LHCN-M2 (cell line): ENCODE measurements around the gene GRIK4. TPM values are rescaled to one million over a fixed set of nuclear protein-coding genes. Genes with fewer than 3 reads are reported as not detected.
"Not testable (repeated sequence)": the region's sequence is repeated elsewhere in the genome, so short reads cannot be mapped to it uniquely, and the experiment has no call there.

Experiments used
- DNase-seq: peaks from one replicate; pipeline ENCODE4 v3.0.0-alpha.2; 2012; ENCODE audit warnings: low read depth
- total RNA-seq: library from RNA; depleted of rRNA; stranded (reverse); fragments of >200 nt; gene quantifications from 2 replicates; pipeline ENCODE4 v1.2.3, GENCODE V29; 2014

Gene GRIK4
- total RNA-seq, 1 experiment from 2014 or later, result 0.06 TPM

DNA sequence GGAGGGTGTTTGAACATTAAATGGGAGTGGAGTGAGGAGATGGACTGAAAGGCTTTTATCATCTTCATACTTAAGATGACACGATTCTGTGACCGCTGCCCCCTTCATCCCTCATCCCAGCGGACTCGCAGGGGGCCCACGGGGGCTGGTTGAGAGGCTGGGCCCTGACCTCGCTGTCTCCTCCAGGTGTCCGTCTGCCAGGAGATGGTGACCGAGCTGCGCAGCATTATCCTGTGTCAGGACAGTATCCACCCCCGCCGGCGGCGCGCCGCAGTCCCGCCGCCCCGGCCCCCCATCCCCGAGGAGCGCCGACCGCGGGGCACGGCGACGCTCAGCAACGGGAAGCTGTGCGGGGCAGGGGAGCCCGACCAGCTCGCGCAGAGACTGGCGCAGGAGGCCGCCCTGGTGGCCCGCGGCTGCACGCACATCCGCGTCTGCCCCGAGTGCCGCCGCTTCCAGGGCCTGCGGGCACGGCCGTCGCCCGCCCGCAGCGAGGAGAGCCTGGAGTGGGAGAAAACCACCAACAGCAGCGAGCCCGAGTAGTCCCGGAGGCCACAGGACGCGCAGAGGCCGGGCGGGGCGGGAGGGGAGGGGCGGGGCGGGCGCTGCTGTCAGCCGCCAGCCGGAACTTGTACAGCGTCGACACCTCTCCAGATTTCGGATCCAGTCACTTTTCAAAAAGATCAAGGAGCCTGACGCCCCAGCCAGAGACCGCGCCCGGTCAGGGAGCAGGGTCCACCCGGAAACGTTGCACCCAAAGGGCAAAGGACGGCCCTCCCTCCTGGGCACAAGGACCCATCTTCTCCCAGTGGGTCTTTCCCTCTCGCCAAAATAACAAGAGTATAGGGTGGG lies 474.4 kb downstream of the GRIK4 start:
- DNase-seq, result peak; percentile 18

DNA sequence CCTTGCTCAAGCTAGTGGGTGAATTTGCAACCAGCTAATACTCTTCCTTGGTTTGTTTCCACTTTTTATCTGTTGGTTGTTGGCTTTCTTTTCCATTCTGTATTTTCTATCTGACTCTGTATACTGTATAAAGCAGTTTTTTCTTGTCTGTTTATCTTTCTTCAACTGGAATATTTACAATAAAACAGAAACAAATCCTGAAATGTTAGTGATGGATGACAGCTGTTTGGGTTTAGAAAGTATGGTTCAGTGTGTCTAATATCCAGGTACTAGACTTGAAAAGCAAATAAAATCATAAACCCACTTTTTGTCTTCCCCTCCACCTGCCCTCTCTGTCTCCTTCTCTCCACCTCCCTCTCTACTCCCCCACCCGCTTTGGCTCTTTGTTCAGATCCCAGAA lies 477.1 kb downstream of the GRIK4 start:
- DNase-seq, result no peak

DNA sequence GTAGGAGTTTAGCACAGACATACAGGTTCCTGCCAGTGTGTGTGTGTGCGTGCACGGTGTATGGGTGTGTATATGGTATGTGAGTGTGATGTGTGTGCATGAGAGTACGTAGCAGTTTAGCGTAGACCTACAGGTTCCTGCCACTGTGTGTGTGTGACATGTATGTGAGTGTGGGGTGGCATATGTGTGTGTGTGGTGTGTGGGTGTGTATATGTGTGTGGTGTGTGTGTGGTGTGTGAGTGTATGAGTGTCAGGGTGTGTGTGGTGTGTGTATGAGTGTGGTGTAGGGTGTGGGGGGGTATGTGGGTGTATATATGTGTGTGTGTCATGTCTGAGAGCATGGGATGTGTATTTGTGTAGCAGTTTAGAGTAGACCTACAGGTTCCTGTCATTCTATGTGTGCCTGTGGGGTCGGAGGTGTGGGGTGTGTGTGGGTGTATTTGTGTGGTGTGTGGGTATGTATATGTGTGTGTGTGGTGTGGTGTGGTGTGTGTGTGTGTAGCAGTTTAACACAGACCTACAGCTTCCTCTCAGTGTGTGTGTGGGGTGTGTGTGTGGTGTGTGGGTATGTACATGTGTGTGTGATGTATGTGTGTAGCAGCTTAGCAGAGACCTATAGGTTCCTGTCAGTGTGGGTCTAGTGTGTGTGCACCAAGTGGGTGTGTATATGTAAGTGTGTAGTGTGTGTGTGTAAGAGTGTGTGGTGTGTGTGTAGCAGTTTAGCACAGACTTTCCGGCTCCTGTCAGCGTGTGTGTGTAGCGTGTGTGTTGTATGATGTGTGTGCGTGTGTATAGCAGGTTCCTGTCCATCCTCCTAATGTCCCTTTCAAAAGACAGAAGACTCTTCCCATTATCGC lies 480.5 kb downstream of the GRIK4 start:
- no peak for DNase-seq

DNA sequence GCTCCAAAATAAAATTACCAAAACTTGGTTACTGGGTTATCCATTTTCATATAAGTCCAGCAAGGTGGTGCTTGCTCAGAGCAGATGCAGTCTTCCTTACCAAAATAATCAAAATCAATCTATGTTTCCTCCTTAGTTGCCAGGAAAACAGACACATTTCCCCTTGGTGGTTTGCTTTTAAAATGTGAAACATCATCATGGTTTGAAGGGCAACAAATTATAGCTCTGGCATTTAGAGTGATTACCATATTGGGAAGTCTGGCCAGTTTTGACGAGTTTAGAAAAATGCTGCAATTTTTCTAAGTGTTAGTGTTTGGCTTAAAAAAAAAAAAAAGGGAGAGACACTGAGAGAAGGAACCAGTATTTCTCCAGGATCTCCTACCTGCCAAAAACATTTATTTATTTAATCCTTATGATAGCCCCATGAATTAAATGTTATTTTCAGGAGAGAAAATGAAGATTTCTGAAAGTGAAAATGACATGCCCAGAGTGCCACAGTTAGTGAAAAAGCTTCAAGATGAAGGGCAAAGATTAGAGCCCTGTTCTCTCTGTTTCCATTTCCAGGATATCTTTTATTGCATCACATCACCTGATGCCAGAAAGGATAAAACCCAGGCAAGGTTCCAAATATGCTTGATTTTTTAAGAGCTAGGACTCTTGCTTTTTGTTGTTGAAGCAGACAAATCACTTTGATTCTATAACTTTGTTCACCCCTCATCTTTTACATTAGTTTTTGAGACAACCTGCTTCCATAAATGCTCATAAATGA lies 482.7 kb downstream of the GRIK4 start:
- DNase-seq, result no peak

DNA sequence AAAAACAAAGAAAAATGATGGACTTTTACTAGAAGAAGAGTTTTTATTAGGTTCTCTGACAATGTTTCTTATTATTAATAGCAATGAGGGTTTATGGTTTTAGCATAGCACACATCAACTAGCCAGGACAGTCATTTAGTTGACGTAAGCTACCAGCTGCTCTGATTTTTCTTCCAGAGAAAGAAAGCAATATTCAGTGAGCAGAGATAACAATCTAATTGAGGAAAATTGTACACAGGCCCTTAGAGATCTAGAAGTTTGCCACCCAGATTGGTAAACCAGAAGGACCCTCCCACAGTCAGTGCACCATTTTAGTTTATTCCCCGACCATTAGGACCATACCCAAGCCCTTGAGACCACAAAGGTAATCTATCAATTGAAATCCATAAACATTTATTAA lies 483.6 kb downstream of the GRIK4 start:
- no peak for DNase-seq

DNA sequence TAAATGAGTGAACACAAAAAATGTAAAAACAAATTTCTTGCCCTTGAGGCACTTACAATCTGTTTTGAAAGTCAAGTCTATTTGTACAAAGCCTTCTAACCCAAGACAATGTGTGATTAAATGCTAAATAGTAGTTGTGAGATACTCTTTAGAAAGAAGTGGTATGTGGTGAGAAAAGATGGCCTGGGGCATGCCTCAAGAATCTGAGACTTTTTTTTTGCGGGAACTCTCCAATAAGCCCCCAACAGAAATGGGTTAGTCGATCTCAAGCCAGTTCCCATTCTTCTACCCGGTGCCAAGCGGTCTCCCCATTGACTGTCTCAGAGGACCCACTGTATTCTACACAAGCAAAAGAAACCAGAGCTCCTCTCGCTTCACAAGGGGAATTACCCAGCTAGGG lies 485.4 kb downstream of the GRIK4 start:
- no peak for DNase-seq

DNA sequence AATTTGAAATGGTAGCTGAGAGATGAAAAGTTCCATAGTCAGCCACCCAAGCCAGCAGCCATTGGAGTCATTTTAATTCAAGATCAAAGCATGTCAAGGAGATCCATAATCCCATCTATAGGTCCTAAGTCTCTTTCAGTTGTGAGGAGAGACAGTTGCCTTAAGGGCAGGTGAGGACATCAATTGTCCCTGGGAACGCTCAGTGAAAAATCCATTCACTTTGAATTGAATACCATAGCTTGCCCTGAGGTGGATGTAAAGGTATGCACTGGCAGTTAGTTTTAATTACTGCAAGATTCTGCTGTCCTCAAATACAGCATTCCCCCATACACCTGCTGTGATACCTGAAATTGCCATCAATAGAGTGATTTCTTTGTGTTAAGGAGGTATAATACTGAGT lies 487.0 kb downstream of the GRIK4 start:
- DNase-seq, result no peak

DNA sequence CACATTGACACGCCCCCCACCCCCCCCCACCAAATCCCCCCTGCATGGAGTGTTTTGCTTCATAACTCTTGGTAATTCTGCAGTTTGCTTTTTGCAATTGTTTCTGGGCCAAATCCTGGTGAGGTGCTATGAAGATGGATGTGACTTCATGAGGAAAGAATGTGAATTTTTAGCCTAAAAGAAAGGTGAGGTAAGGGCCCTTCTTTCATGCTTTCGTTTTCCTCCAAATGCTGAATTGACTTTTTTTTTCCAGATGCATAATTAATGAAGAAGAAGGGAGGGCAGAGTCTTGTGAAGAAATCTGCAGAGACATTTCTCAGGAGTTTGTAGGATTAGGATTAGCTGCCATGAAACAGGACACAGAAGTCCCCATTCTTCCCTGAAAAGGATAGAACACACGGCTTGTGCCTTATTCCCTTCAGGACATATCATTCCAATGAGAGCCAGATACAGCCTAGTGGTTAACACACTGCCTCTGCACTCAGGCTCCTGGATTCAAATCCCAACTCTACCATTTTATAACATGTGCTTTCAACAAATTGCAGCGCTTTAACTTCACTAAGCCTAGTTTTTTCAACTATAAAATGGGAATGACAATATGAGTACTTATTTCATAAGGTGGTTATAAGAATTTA lies 492.8 kb downstream of the GRIK4 start:
- DNase-seq, result no peak

DNA sequence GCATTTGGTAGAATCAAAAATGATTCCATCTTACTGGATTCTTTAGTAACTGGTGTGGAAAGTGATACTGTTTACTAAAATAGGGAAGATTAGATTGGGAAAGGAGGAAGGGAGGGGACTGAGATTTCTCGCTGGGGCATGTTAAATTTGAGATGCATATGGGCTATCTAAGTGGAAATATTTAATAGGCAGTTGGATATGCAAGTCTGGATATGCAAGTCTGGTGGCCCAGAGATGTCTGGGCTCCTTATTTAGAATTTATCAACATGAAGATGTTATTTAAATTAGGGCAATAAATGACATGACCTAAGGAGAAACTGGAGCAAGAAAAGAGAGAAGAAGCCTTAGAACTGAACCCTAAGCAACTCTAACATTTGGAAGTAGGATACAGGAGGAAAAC lies 495.4 kb downstream of the GRIK4 start:
- DNase-seq, result no peak

DNA sequence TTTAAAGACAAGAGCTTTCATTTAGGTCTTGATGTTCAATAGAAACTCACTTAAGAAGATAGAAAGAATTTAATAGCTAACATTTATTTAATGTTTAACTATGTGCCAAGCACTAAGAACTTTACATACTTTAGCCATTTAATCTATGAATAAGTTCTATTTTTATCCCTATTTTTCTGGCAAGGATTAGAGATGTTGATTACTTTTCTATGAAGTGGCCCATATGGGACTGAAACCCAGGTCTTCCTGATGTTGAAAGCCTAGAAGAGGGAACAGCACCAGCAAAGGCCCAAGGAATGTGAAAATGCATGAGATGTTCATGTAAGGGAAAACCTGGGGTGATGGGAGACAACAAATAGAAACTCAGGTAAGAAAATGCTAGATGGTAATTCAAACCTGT lies 497.0 kb downstream of the GRIK4 start:
- no peak for DNase-seq

DNA sequence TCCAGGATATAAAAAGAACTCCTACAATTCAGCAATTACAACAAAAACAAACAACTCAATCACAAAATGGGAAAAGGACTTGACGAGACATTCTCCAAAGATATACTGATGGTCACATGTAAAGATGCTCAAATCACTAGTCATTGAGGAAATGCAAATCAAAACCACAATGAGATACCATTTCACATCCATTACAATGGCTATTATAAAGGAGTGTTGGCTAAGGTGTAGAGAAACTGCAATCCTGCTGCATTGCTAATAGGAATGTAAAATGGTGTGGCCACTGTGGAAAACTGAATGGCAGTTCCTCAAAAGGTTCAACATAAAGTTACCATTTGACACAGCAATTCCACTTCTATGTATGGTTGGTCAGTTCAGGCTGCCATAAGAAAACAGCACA lies 500.5 kb downstream of the GRIK4 start:
- DNase-seq, result no peak

DNA sequence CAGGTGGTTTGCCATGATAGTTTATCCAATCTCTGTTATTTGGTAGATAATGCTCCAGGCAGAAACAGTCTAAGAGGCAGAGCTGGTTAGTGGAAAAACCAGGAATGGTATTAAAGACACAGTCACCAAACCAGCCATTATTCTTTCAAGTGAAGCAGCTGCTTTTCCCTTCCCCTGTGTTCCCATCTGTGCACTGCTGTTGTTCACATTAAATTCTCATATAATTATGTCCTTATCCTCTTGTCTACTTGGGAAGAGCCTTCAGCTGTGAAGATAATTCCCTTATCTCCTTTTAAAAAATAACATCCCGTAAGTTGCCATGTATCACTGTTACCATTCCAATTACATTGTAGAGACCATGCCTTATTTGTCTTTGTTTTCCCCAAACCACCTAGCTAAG lies 507.2 kb downstream of the GRIK4 start:
- DNase-seq, result no peak

DNA sequence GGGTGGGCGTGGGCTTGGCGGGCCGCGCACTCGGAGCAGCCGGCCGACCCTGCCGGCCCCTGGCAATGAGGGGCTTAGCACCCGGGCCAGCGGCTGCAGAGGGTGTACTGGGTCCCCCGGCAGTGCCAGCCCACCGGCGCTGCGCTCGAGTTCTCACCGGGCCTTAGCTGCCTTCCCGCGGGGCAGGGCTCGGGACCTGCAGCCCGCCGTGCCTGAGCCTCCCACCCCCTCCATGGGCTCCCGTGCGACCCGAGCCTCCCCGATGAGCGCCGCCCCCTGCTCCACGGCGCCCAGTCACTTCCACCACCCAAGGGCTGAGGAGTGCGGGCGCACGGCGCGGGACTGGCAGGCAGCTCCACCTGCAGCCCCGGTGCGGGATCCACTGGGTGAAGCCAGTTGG lies 510.2 kb downstream of the GRIK4 start:
- not testable (repeated sequence) for DNase-seq

DNA sequence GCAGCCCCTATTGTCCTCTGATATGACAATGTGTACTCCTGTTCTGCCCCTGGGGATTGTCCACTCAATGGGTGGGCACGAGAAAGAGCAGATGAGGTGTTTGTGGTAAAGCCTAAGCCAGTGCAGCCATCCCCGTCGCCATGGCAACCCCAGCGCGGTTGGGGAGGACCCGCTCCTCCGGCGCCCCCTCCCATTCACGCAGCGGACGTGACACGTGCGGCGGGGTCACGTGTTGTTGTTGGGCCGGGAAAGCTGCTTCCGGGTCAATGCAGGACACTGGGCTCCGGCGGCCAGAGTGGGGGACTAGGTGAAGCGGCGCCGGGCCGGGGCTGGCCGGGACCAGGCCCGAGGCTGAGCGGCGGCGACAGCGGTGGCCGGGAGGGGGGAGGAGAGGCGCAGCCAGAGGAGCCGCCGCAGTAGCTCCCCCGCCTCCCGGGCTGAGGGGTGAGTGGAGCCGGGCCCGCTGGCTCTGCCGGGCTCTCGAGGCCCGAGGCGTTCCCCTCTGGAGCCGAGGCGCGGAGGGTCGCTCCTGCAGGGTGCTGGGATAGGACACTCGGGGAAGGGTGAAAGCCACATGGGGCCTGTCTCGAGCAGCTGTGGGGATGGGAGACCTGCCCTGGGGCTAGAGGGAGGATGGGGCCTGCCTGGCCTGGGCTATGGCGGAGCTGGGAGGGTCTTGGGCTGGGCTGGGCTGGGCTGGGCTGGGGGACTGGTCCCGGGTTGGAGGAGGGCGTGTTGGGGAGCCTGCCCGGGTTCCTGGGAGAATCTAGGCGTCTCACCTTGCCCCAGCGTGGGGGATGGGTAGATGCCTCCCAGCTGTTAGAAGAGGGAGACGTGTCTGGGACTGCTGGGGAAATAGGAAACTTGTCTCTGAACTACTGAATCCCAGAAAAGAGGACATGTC lies 512.6 kb downstream of the GRIK4 start, which contains the start of gene TBCEL:
TBCEL (plus strand) TSS at position 255 of the 904 bp plus-strand sequence. CDS start 21,589 bp downstream, outside the sequence.
- DNase-seq, result peak; percentile 85

DNA sequence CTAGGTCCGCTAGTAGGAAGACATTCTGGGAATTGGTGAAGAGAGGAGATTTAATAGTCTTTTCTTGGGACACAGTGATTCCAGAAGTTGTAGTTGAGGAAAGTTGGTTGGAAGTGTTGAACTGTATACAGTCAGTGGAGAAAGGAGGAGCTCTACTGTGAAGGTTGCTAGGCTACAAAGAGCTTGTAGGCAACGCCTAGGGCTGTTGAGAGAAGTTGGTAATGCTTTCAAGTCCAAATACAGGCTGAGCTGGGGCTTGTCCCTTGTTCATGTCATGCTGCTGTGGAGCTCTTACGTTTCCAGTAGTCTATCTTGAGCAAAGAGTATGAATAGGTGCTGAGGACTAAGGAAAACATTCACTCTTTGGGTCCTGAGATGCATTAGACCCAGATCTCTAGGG lies 513.4 kb downstream of the GRIK4 start:
- DNase-seq, result peak; percentile 6

DNA sequence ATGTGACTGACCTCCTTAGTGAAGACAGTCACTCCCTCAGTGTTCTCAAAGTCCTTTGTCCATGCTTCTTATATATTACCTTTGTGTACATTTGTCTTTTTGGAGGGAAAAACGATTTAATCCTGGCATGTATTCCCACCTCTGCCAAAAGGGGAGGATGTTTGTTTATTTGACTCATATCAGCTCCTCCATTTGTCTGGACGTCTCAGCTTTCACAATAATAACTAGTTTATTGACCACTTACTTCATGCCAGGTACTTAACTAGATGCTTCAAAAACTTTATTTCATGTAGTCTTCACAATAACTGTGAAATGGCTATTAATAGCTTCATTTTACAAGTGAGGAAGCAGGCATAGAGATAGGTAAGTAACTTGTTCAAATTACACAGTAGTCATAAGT lies 517.6 kb downstream of the GRIK4 start:
- DNase-seq, result no peak

DNA sequence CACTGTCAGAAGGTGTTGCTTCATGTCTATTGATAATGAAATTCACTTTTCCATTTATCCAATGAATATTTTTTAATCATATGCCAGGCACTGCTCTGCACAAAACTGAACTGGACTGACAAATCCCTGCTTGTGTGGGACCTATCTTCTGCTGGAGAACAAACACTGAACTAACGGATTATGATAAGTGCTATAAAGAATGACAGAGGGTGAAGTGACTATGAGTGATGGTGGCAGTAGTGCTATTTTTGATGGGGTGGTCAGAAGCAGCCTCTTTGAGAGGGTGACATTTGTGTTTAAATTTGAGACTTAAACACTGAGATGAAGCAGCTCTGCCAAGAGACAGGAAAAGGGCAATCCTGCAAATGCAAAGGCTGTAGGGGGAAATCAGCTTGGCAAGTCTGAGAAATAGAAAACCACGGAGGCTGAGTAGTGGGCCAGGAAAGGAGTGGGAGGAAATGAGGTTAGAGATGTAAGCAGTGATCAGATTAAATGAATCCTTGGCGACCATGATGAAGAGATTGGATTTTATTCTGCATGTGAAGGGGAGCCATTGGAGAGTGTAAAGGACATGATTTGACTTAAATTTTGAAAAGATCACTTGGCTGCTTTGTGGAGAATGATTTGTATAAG lies 518.4 kb downstream of the GRIK4 start:
- no peak for DNase-seq

DNA sequence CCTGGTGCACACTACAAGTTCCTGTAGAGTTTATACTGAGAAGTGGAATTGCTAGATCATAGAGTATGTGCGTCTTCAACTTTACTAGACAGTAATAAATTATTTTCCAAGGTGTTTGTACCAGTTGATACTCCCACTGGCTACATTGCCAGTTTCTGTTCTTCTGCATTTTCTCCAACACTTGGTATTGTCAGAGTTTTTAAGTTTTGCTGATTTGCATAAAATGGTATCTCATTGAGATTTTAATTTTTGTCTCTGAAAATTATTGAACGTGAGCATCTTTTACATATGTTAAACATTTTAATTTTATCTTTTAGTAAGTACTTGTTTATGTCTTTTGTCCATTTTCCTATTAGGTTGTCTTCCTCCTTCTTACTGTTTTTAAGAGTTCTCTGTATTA lies 519.6 kb downstream of the GRIK4 start:
- DNase-seq, result no peak

DNA sequence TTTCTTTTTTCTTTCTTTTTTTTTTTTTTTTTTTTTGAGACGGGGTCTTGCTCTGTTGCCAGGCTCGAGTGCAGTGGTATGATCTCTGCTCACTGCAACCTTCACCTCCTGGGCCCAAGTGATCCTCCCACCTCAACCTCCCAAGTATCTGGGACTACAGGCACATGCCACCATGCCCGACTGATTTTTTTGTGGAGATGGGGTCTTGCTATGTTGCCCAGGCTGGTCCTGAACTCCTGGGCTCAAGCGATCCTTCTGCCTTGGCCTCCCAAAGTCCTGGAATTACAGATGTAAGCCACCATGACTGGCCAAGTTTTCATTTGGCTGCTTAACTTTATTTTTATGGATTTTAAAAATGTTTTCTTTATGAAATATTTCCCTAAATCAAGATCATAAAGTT lies 520.1 kb downstream of the GRIK4 start:
- not testable (repeated sequence) for DNase-seq

DNA sequence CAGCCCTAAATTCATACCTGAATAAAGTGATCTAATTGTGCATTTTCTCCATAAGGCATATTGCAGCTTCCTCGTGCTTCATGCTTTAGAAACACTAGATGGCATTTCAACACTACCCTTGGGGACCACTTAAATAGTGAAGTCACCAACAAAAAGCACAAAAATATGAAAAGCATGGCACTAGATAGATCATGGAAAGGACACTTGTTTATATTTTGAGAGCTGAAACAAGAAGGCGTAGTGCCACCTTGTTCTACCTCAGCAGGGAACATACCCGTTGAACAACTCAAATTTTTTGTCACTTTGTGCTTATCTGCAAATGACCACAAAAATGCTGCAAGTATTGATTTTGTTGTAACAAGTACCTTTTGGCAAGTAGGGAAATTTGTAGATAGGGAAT lies 521.0 kb downstream of the GRIK4 start:
- no peak for DNase-seq
